ENCODE results near the gene DBX1.
A peak's percentile ranks its signal among the peaks of the same experiment; 100 is the strongest.

Gene DBX1, protein sequence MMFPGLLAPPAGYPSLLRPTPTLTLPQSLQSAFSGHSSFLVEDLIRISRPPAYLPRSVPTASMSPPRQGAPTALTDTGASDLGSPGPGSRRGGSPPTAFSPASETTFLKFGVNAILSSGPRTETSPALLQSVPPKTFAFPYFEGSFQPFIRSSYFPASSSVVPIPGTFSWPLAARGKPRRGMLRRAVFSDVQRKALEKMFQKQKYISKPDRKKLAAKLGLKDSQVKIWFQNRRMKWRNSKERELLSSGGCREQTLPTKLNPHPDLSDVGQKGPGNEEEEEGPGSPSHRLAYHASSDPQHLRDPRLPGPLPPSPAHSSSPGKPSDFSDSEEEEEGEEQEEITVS

DNA sequence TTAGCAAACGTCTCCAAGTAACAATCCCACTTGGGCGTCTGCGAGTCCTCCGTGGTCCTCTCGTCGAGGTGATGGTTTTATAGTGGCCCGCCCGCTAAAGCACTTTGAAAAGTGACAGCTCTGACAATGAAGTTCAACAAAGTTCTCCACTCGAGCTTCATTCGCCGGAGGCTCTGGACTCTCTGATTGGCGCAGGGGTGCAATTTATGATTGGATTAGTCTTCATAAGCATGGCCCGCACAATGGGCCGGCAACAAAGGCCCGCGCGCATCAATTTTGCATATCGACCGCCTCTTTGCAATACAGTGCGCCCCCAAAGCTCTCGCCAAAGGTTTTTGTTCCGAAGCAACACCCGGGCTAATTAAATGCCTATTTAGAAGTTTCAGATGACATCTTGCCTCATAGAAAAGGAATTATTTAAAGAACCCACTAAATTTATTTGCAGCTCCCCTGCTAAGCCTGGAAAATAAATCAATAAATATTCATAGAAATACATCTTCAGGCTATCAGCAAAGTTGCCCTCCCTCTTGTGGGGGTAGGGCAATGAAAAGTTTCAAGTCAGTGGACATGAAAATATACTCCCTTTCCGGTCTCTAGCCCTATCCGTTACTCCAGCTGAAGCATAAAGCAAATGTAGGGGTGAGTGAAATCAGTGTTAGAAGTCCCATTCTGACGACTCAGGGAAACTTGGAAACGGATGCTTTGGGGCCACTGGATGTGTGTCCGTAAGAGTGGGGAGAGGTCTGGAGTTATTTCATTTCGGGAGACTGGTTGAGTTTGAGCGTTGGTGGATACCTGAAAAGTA lies at the start of gene DBX1:
Gene DBX1, minus strand, starts transcription at position 51 of the 805 bp plus-strand sequence. CDS start 151 bp downstream, outside the sequence.
- TF ChIP-seq GATA2 (IDR thresholded peaks at IDR 0.05; ENCODE audit: low read depth, low read length): no peak
- no peak for TF ChIP-seq GATA3 (IDR thresholded peaks at IDR 0.05; ENCODE audit: low read depth, low read length)

DNA sequence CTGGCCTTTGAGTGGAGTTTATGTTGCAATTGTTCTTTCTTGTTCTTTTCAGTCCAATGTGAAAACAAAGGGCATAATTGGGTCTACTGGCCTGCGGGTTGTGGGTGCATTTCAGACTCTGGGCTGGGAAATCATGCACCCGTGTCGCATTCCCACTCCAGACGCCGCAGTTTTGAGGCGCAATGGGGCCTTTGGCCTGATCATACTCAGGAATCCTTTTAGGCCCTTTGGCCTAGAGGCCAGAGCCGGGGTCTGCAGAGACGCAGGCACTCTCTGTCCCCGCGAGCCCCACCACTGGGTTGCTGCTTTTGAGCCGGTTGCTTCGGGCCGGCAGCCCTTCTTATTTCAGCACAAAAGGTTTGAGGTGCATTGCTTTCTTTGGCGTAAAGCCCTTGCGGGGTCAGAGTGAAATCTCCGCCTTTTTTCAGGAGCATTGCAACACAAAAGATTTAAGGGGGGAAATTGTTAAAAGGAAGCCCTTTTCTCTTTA lies 48.4 kb upstream of the DBX1 start:
- TF ChIP-seq GATA2 (IDR thresholded peaks at IDR 0.05; ENCODE audit: low read depth, low read length) (no peak), GATA3 (IDR thresholded peaks at IDR 0.05; ENCODE audit: low read depth, low read length) (no peak)

DNA sequence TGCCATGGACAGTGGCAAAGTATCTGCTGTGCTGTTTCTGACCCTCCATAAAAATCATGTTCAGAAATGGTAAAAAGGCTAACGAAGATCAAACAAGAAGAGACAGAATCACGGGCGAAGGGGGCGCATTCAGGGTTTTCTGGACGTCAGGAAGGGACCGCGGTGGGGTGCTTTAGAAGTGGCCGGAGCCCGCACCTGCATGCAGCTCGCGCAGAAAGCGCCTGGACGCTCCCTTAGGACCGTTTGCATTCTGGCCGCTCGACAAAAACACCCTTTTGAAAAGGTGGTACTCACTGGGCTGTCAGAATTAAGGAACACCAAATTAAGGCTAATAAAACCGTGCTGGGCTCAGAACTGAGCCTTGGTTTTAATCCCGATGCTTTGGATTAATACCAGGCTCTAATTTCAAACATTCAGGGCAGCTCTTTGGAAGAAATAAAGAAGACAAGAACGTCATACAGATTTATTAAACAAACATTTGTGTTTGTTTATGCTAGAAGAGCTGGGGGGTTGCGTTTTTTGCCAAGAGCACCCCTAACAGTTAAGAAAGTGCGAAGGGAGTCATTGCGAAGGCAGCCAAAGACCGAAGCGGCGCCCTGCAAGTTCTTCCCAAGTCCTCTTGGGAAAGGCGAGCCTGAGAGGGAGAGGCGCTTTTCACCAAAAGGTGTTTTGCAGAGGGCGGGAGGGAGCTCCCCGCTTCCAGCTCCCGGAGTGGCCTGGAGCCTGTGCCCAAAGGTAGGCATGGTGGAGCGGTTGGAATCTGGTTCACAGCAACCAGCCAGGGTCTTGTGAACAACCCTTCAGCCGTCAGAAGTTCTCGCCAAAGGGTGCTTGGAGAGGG lies 47.7 kb upstream of the DBX1 start:
- TF ChIP-seq GATA2 (IDR thresholded peaks at IDR 0.05; ENCODE audit: low read depth, low read length) (no peak), GATA3 (IDR thresholded peaks at IDR 0.05; ENCODE audit: low read depth, low read length) (no peak)

DNA sequence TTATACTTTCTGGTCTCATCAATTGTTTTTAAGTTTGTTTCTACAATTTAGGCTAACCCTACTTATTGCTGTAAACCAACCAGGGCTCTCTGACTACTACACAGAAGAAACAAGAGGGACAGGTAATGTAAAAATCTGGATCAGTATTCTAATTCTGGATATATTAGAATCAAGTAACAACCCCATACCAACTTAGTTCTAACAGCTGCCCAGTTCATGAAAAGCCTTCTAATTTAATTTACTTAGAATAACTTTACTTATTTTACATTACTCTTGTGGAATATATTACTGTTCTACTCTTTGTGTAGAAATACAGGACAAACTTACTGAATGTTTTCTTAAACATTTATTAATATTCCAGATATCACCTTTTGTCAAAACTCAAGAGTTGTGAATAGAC lies 45.5 kb upstream of the DBX1 start:
- TF ChIP-seq GATA3 (IDR thresholded peaks at IDR 0.05; ENCODE audit: low read depth, low read length): no peak
- TF ChIP-seq GATA2 (IDR thresholded peaks at IDR 0.05; ENCODE audit: low read depth, low read length): no peak

DNA sequence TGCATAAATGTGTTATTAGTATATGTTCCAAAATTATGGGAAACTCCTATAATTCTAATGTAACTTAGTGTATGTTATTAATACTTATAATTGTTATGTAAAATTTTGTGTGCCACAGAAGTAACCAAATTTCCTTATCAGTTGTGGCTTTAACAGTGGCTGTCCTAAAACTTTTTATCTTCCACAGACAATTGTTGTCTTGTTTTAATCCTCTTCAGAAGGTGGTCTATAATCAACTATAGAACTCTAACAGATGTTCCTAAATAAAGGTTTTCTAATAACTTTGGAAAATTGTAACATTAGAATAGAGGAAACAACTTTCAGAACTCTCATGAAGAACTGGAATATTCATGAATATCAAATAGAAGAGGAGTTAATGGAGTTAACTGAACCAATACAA lies 44.4 kb upstream of the DBX1 start:
- TF ChIP-seq GATA2 (IDR thresholded peaks at IDR 0.05; ENCODE audit: low read depth, low read length): no peak
- TF ChIP-seq GATA3 (IDR thresholded peaks at IDR 0.05; ENCODE audit: low read depth, low read length): no peak

DNA sequence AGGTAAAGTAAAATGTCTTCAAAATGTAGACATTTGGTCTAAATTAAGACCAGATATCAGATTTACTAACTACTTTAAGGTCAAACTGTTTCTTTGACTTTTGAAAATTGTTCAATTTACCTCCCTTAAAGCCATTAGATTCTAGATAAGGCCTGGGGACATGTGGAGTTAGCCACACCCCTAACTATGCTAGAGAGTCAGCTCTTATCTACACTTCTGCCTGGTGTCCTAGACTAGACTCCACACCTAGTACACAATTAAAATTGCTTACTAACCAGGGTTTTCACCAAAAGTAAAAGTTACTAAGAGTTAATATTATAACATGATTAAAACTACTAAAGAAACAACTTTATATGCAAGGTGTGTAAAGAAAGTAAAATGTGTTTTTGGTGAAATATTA lies 43.6 kb upstream of the DBX1 start:
- TF ChIP-seq GATA2 (IDR thresholded peaks at IDR 0.05; ENCODE audit: low read depth, low read length): no peak; the same call in 1 of the 2 replicates
- peak; percentile 22; the same call in 1 of the 2 replicates for TF ChIP-seq GATA3 (IDR thresholded peaks at IDR 0.05; ENCODE audit: low read depth, low read length)

DNA sequence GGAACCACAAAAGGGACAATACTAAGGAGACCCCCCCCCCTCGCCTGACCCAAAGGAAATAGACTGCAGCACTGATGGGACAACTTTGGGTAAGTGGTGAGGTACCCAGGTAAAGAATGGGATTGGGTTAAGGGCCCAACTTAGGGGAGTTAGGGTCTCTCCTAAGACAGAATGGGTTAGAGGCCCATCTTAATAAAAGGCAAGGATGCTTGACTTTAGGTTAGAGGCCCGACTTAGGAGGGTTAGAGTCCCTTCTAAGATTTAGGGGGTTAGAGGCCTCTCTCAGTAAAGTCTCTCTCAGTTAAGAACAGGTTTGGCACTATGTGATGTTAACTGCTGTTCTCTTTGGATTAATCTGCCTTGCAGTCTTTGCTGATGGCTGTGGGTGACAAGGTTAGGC lies 41.0 kb upstream of the DBX1 start:
- TF ChIP-seq GATA2 (IDR thresholded peaks at IDR 0.05; ENCODE audit: low read depth, low read length): no peak
- no peak for TF ChIP-seq GATA3 (IDR thresholded peaks at IDR 0.05; ENCODE audit: low read depth, low read length)

DNA sequence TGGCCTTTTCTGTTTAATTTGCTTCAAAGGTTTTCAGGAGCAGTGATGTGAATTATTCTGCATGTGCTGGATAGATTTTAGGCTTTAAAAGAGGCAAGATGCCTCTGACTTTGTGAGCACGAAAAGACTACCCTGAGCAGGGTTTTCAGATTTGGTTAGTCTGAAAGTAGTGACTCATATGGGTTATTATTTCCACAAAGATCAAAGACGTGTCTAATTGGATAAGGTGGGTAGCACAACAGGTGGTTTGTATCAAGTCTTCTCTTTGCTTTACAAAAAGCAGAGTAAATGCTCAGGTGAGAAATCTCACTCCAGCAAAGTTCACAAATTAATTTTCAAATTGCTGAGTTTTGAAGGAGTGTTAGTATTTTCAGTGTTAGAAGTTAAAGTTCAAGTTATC lies 37.6 kb upstream of the DBX1 start:
- TF ChIP-seq GATA3 (IDR thresholded peaks at IDR 0.05; ENCODE audit: low read depth, low read length): no peak
- TF ChIP-seq GATA2 (IDR thresholded peaks at IDR 0.05; ENCODE audit: low read depth, low read length): no peak

DNA sequence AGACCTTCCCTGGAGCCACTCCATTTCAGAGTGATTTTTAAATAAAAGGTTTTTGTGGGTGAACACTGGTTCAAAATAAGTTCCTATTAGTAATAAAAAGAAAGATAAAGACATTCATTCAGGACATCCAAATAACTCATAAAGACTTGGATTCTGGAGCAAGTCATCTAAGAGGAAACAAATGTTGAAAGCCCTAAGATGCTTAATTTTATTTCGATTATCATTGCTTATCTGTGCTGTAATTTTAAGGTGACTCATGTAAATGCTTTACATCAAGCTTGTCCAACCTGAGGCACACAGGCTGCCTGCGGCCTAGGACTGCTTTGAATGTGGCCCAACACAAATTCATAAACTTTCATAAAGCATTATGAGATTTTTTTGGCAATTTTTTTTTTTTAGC lies 34.2 kb upstream of the DBX1 start:
- TF ChIP-seq GATA2 (IDR thresholded peaks at IDR 0.05; ENCODE audit: low read depth, low read length) (no peak), GATA3 (IDR thresholded peaks at IDR 0.05; ENCODE audit: low read depth, low read length) (no peak)

DNA sequence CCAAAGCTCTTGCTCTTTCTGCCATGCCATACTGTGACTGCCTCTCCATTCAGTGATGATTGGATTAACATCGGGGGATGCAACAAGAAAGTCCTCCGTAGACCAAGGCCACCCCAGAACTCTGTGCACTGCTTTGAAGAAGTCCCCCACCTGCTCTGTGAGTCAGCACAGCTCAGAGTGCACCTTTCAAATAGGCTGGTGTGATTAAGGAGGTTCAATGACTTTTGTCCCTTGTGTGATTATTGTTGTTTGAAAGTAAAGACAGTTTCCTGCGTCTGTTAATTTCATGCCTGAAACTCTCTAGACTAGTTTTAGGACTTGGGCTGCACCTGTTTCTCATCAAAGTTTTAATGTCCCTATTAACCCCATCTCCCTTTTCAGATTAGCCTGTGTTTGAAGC lies 33.0 kb upstream of the DBX1 start:
- TF ChIP-seq GATA2 (IDR thresholded peaks at IDR 0.05; ENCODE audit: low read depth, low read length) (no peak), GATA3 (IDR thresholded peaks at IDR 0.05; ENCODE audit: low read depth, low read length) (no peak)

DNA sequence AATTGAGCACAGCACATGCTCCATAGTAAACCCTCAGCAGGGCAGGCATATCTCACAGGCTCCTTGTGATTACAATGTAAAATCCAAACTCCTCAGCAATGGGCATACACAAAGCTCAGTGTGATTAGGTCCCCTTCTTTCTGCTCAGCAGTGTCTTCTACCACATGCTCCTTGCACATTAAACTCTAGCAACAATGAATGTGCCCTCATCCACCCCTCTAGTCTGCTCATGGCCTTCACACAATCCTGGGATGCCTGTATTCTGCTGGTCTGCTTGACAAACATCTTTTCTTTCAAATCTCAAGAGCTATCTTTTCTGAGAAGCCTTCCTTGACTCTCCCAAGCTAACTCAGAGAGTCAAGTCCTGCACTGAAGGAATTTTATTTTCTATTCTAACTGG lies 32.4 kb upstream of the DBX1 start:
- TF ChIP-seq GATA2 (IDR thresholded peaks at IDR 0.05; ENCODE audit: low read depth, low read length) (no peak), GATA3 (IDR thresholded peaks at IDR 0.05; ENCODE audit: low read depth, low read length) (no peak)

DNA sequence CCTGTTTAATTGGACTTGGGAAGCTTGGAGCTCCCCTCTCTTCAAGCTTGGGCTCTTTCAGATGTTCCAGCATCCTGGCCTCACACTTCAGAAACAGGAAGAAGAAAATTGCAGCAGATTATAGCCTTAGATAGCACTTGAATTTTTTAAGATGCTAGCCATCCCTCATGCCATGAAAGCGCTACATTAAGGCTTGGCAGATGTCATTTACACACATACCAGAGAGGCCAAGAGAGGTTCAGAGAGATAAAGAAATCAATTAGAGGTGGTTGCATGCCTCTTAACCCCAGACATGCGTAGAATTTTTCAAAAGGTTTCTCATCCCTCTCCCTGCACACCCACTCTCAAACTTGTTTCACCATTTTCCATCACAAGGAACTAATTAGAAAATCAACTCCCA lies 31.9 kb upstream of the DBX1 start:
- TF ChIP-seq GATA3 (IDR thresholded peaks at IDR 0.05; ENCODE audit: low read depth, low read length): no peak
- TF ChIP-seq GATA2 (IDR thresholded peaks at IDR 0.05; ENCODE audit: low read depth, low read length): no peak

DNA sequence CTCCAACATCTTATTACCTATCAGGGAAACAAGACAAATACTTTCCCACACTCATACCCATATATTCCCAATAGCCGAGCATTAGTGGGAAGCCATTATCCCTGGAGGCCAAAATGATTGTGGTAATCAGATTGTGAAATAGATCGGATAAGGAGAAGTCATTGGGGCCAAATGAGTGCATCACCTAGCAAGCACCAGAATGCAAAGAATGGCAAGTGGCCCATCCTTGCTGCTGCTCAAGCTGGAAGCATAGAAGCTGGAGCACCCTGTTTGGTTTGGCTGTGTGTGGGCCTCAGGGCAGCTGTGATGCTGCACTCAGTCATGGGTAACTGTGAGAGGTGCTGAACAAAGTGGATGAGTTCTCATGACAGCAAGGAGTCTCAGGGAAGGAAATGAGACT lies 18.7 kb upstream of the DBX1 start:
- TF ChIP-seq GATA2 (IDR thresholded peaks at IDR 0.05; ENCODE audit: low read depth, low read length) (no peak), GATA3 (IDR thresholded peaks at IDR 0.05; ENCODE audit: low read depth, low read length) (no peak)

DNA sequence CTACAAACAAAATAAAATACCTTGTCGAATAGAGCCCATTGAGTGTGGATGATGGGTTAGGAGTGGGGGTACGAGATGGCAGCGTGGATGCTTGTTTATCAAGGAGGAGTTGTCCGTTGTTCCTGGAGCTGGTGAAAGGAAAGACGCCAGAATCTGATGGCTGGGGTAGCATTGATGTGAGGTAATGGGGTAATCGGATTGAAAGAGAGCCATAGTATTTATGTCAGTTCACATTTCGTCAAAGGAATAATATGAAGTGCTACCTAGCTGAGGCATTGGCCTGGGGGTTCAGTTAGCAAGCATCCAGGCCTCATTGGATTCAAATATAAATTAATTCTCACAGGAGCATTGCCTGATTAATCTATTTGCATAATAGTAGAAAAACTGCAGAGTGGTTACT lies 16.9 kb upstream of the DBX1 start:
- no peak for TF ChIP-seq GATA3 (IDR thresholded peaks at IDR 0.05; ENCODE audit: low read depth, low read length)
- TF ChIP-seq GATA2 (IDR thresholded peaks at IDR 0.05; ENCODE audit: low read depth, low read length): no peak
